Endodermal cell (in vitro differentiated cells): ENCODE results near the gene AMOT. TPM values are rescaled to one million over a fixed set of nuclear protein-coding genes. Genes with fewer than 3 reads are reported as not detected.
"Not testable (repeated sequence)": the region's sequence is repeated elsewhere in the genome, so short reads cannot be mapped to it uniquely, and the experiment has no call there.

Source experiments
- DNase-seq: peaks from one replicate; pipeline ENCODE4 v3.0.0-alpha.2; 2017
- H3K27ac ChIP-seq: 2 replicates; pipeline ENCODE4 v1.5.1; 2013; ENCODE audit warnings: mild to moderate bottlenecking, low read depth, low read length, moderate library complexity
- H3K27me3 ChIP-seq: 2 replicates; pipeline ENCODE4 v1.6.1; 2013; ENCODE audit warnings: mild to moderate bottlenecking, low read length, moderate library complexity; ENCODE audit not compliant: insufficient read depth, control insufficient read depth, poor library complexity, severe bottlenecking
- H3K36me3 ChIP-seq: 2 replicates; pipeline ENCODE4 v1.7.0; 2013; ENCODE audit warnings: mild to moderate bottlenecking, low read length, moderate library complexity; ENCODE audit not compliant: control insufficient read depth, insufficient read depth
- H3K4me1 ChIP-seq: one replicate; pipeline ENCODE4 v1.7.0; 2013; ENCODE audit warnings: low read length; ENCODE audit not compliant: control insufficient read depth, insufficient read depth
- H3K4me3 ChIP-seq: 2 replicates; pipeline ENCODE4 v1.5.1; 2013; ENCODE audit warnings: mild to moderate bottlenecking, low read length, moderate library complexity
- H3K9ac ChIP-seq: 2 replicates; pipeline ENCODE4 v1.6.1; 2013; ENCODE audit warnings: mild to moderate bottlenecking, low read length, moderate library complexity; ENCODE audit not compliant: poor library complexity, severe bottlenecking; ENCODE audit errors: extremely low read depth
- H3K9me3 ChIP-seq: 2 replicates; pipeline ENCODE4 v1.6.1; 2013; ENCODE audit warnings: mild to moderate bottlenecking, low read length, moderate library complexity; ENCODE audit not compliant: control insufficient read depth
- H3K27ac Mint-ChIP-seq: 2 replicates; pipeline ENCODE4 v1.8.0; 2020; ENCODE audit warnings: mixed read lengths
- H3K27me3 Mint-ChIP-seq: 2 replicates; pipeline ENCODE4 v1.8.0; 2021; ENCODE audit warnings: mild to moderate bottlenecking, mixed read lengths; ENCODE audit not compliant: insufficient read depth
- H3K36me3 Mint-ChIP-seq: 2 replicates; pipeline ENCODE4 v1.8.0; 2020; ENCODE audit warnings: low read depth, mixed read lengths
- H3K4me1 Mint-ChIP-seq: 2 replicates; pipeline ENCODE4 v1.8.0; 2020; ENCODE audit warnings: mixed read lengths
- H3K4me3 Mint-ChIP-seq: 2 replicates; pipeline ENCODE4 v1.8.0; 2020; ENCODE audit warnings: mild to moderate bottlenecking, moderate library complexity, mixed read lengths
- H3K9me3 Mint-ChIP-seq: 2 replicates; pipeline ENCODE4 v1.8.0; 2020; ENCODE audit warnings: mild to moderate bottlenecking, mixed read lengths
- WGBS, 2 experiments: methylation state at CpG; one replicate each; pipeline versions ENCODE4 v1.1.5 to v1.1.7; 2013; ENCODE audit warnings: missing lambda C conversion rate in 2 of 2, mixed read lengths in 1 of 2; ENCODE audit not compliant: insufficient coverage in 1 of 2, insufficient read length in 1 of 2; 5-methylcytosine and 5-hydroxymethylcytosine counted together
- total RNA-seq, 2 donors: library from RNA; stranded (reverse); fragmentation: NEBNext Ultra II Directional in 1 of 2; extraction: Animal tissue kit (Norgen Biotek cat#: 25700) in 1 of 2; gene quantifications; 2 replicates in 1 of 2; 3 replicates in 1 of 2; pipeline ENCODE4 v1.2.1, GENCODE V29; 2021
- TF ChIP-seq, protein P1 (sequence below): fragments of 200-600 bp; sonication (generic); conservative IDR thresholded peaks from 2 replicates; pipeline ENCODE4 v1.5.0; 2021; ENCODE audit warnings: antibody characterized with exemption, mild to moderate bottlenecking

Gene AMOT
- total RNA-seq, 2 donors from 2014 or later: 41.3 to 59.8 TPM

GRCh38 chrX:112857478-112857878 lies 16.8 kb upstream of the AMOT start:
- peaks cover 28% of the 10 kb centered on the region for H3K4me1 Mint-ChIP-seq
- no peak overlapping the region for H3K27ac ChIP-seq
- H3K4me3 ChIP-seq: no peak overlapping the region
- H3K4me1 ChIP-seq: no peaks in the 10 kb centered on the region
- H3K9me3 ChIP-seq: peaks cover 6% of the 10 kb centered on the region
- H3K27ac Mint-ChIP-seq: no peak overlapping the region
- DNase-seq: no peak
- H3K9me3 Mint-ChIP-seq: peaks cover 16% of the 10 kb centered on the region
- no peaks in the 10 kb centered on the region for H3K36me3 ChIP-seq
- no peaks in the 10 kb centered on the region for H3K27me3 Mint-ChIP-seq
- peaks cover 2% of the 10 kb centered on the region for H3K36me3 Mint-ChIP-seq
- no peaks in the 10 kb centered on the region for H3K27me3 ChIP-seq
- 95 to 100% methylated on average over 1 to 3 of the region's 5 CpGs for WGBS, 2 experiments
- TF ChIP-seq, protein P1, sequence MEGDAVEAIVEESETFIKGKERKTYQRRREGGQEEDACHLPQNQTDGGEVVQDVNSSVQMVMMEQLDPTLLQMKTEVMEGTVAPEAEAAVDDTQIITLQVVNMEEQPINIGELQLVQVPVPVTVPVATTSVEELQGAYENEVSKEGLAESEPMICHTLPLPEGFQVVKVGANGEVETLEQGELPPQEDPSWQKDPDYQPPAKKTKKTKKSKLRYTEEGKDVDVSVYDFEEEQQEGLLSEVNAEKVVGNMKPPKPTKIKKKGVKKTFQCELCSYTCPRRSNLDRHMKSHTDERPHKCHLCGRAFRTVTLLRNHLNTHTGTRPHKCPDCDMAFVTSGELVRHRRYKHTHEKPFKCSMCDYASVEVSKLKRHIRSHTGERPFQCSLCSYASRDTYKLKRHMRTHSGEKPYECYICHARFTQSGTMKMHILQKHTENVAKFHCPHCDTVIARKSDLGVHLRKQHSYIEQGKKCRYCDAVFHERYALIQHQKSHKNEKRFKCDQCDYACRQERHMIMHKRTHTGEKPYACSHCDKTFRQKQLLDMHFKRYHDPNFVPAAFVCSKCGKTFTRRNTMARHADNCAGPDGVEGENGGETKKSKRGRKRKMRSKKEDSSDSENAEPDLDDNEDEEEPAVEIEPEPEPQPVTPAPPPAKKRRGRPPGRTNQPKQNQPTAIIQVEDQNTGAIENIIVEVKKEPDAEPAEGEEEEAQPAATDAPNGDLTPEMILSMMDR: no peak
- no peak overlapping the region for H3K9ac ChIP-seq
- H3K4me3 Mint-ChIP-seq: no peak overlapping the region

DNA sequence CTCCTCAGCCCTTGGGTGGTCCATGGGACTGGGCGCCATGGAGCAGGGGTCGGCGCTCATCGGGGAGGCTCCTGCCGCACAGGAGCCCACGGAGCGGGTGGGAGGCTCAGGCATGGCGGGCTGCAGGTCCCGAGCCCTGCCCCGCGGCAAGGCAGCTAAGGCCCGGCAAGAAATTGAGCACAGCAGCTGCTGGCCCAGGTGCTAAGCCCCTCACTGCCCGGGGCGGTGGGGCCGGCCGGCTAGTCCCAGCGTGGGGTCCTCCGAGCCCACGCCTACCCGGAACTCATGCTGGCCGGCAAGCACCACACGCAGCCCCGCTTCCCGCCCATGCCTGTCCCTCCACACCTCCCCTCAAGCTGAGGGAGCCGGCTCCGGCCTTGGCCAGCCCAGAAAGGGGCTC lies 14.3 kb upstream of the AMOT start:
- not testable (repeated sequence) for H3K9ac ChIP-seq, H3K27ac Mint-ChIP-seq, H3K27me3 ChIP-seq, H3K27ac ChIP-seq, DNase-seq, H3K36me3 Mint-ChIP-seq, H3K4me1 ChIP-seq, H3K9me3 ChIP-seq, H3K36me3 ChIP-seq, H3K4me3 ChIP-seq, H3K4me3 Mint-ChIP-seq, H3K27me3 Mint-ChIP-seq
- peaks cover 16% of the 10 kb centered on the region for H3K9me3 Mint-ChIP-seq
- H3K4me1 Mint-ChIP-seq: peaks cover 48% of the 10 kb centered on the region
- WGBS, 2 experiments: 80 to 94% methylated on average over 1 to 26 of the region's 26 CpGs

GRCh38 chrX:112852851-112853250 lies 12.2 kb upstream of the AMOT start:
- Mint-ChIP-seq H3K36me3 (peaks cover 2% of the 10 kb centered on the region), H3K27ac (peak overlapping the region; percentile 91), H3K27me3 (no peaks in the 10 kb centered on the region), H3K9me3 (peaks cover 16% of the 10 kb centered on the region), H3K4me3 (peak overlapping the region; percentile 46), H3K4me1 (peaks cover 52% of the 10 kb centered on the region)
- TF ChIP-seq, protein P1: no peak
- Histone ChIP-seq H3K27ac (no peak overlapping the region), H3K27me3 (no peaks in the 10 kb centered on the region), H3K9ac (no peak overlapping the region), H3K4me3 (no peak overlapping the region), H3K4me1 (peaks cover 7% of the 10 kb centered on the region), H3K9me3 (peaks cover 6% of the 10 kb centered on the region), H3K36me3 (no peaks in the 10 kb centered on the region)
- WGBS, 2 experiments: 72% methylated on average over 3 of the region's 3 CpGs; no CpG with 5 or more reads in 1 of the 2 experiments
- no peak for DNase-seq

DNA sequence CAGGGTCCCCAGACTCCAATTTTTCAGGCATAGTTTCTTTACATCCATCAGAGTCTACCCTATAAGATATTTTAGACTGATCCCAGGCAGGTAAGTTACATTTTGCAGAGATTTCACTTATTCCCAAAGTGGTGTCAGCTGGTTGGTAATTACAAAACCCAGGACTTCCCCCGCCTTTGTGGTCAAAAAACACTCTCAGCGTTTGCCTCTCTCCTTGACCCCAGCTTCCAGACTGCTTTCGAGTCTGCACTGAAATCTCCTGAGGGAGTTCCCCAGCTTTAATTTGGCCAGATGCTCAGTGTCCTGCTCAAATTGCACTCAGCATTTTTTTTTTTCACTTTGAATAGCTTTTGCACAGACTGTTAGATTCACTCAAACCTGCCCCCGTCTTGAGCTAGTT lies 11.2 kb upstream of the AMOT start:
- H3K4me3 Mint-ChIP-seq: peak overlapping the region; percentile 46
- peaks cover 55% of the 10 kb centered on the region for H3K4me1 Mint-ChIP-seq

More for the DNA sequence above, 11.2 kb upstream of the AMOT start:
- 20 to 29% methylated on average over 1 to 4 of the region's 4 CpGs for WGBS, 2 experiments
- Histone ChIP-seq H3K27me3 (no peaks in the 10 kb centered on the region), H3K9me3 (peaks cover 6% of the 10 kb centered on the region), H3K4me3 (peak overlapping the region; percentile 64), H3K36me3 (no peaks in the 10 kb centered on the region), H3K4me1 (peaks cover 7% of the 10 kb centered on the region), H3K9ac (peak overlapping the region; percentile 49), H3K27ac (peak overlapping the region; percentile 17)
- DNase-seq: no peak
- TF ChIP-seq, protein P1: no peak
- Mint-ChIP-seq H3K27me3 (no peaks in the 10 kb centered on the region), H3K9me3 (peaks cover 16% of the 10 kb centered on the region), H3K36me3 (peaks cover 2% of the 10 kb centered on the region), H3K27ac (peak overlapping the region; percentile 91)
